Fibroblast of the aortic adventitia (primary cell): ENCODE data around the gene INAFM2. TPM values are rescaled to one million over a fixed set of nuclear protein-coding genes. Genes with fewer than 3 reads are reported as not detected.

Source experiments
- DNase-seq: peaks from one replicate; pipeline ENCODE4 v3.0.0-alpha.2; 2010; ENCODE audit warnings: low read depth
- H3K4me3 ChIP-seq: 2 replicates; pipeline ENCODE4 v1.5.1; 2011; ENCODE audit warnings: low read depth, mild to moderate bottlenecking, control low read depth, low read length, moderate library complexity
- total RNA-seq: library from RNA; depleted of rRNA; stranded (reverse); fragments of >200 nt; gene quantifications from 2 replicates; pipeline ENCODE4 v1.2.3, GENCODE V29; 2012; ENCODE audit warnings: low replicate concordance
- TF ChIP-seq, protein P1 (sequence below): IDR thresholded peaks from 2 replicates; pipeline ENCODE4 v1.5.1; 2011; ENCODE audit warnings: mild to moderate bottlenecking, low read length, control low read depth, inconsistent platforms; ENCODE audit not compliant: insufficient read depth

Gene INAFM2
- total RNA-seq, 1 donor = 8.9 TPM

DNA sequence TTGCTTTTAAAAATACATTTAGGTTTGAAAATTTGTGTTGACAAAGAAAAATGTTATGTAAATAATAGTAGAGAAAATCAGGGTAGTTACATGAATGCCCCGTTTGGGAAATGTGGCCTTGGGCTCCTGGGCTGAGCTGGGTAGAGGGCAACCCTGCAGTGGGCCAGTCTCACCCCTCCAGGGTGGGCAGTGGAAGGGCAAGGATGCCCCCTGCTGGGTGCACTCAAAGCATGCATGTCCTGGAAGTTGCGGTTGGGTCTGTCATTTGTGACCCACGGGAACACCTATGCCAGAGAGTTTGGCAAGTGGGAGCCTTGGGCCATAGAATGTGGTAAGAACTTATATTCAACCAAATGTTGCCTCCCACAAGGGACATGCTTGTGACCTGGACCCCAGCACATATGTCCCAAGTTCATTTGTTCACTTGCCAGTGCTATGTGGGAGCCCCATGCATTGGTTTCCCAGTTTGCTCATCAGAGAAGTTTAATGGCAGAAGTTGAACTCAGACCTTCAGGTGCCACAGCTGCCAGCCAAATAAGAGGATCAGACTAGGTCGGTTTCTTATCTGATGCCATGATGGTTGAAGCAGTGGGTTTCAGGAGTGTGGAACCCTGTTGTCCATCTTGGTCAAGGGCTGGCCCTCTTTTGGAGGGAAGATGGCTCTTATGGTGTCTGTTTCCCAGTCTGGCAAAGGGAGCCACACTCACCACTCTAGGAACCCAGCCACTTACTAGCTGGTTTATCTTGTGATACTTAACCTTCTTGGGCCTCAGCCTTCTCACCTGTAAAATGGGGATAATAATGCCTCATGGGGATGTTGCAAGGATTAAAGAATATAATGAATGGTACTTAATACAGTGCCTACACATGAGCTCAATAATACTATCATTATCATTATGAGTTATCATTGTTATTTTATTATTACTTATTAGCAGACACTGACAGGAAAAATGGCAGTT is 13.2 kb upstream of the INAFM2 start:
- peak; percentile 44 for DNase-seq
- TF ChIP-seq, protein P1, sequence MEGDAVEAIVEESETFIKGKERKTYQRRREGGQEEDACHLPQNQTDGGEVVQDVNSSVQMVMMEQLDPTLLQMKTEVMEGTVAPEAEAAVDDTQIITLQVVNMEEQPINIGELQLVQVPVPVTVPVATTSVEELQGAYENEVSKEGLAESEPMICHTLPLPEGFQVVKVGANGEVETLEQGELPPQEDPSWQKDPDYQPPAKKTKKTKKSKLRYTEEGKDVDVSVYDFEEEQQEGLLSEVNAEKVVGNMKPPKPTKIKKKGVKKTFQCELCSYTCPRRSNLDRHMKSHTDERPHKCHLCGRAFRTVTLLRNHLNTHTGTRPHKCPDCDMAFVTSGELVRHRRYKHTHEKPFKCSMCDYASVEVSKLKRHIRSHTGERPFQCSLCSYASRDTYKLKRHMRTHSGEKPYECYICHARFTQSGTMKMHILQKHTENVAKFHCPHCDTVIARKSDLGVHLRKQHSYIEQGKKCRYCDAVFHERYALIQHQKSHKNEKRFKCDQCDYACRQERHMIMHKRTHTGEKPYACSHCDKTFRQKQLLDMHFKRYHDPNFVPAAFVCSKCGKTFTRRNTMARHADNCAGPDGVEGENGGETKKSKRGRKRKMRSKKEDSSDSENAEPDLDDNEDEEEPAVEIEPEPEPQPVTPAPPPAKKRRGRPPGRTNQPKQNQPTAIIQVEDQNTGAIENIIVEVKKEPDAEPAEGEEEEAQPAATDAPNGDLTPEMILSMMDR = peak; percentile 70
- H3K4me3 ChIP-seq = no peak overlapping the region

DNA sequence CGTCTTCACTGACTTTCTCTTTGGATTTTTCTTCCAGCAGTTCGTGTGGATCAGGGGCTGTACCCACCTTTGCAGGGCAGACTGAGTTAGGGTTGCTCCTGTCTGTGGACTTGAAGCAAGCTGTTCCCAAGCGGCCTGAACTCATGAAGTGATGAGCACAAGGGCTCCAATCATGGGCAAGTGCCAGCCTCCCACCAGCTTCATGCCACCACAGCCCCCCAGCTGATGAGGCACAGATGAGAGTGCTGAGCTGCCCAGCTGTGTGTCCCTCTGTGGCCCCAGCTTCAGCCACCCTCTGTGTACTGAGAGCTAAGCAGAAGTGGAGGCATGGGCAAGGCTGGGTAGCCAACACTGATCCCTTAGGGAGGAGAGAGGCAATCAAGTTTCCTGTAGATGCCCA is 12.5 kb upstream of the INAFM2 start:
- no peak for DNase-seq
- TF ChIP-seq, protein P1 = no peak
- H3K4me3 ChIP-seq = no peak overlapping the region

DNA sequence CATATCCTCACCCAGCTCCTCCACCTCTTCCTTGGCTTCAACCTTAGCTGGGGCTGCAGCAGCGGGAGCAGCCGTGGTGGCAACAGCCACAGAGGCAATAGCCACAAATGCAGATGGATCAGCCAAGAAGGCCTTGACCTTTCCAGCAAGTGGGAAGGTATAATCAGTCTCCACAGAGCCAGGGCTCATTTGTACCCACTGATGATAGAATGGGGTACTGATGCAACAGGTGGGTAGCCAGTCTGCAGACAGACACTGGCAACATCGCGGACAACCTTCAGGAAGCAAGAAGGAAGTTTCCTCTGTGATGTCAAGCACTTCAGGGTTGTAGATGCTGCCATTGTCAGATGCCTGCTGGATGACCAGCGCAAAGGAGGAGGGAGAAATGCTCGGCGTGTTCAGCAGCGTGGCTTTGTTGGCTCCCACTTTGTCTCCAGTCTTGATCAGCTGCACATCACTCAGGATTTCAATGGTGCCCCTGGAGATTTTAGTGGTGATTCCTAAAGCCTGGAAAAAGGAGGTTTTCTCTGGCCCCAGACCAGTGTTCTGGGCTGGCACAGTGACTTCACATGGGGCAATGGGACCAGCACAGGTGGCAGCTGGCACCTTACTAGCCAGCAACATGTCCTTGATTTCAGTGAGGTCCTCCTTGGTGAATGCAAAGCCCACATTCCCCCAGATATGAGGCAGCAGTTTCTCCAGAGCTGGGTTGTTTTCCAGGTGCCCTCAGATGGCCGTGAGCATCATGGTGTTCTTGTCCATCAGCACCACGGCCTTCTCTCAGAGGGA is 10.9 kb upstream of the INAFM2 start:
- no peak for DNase-seq
- no peak overlapping the region for H3K4me3 ChIP-seq
- TF ChIP-seq, protein P1 = no peak

DNA sequence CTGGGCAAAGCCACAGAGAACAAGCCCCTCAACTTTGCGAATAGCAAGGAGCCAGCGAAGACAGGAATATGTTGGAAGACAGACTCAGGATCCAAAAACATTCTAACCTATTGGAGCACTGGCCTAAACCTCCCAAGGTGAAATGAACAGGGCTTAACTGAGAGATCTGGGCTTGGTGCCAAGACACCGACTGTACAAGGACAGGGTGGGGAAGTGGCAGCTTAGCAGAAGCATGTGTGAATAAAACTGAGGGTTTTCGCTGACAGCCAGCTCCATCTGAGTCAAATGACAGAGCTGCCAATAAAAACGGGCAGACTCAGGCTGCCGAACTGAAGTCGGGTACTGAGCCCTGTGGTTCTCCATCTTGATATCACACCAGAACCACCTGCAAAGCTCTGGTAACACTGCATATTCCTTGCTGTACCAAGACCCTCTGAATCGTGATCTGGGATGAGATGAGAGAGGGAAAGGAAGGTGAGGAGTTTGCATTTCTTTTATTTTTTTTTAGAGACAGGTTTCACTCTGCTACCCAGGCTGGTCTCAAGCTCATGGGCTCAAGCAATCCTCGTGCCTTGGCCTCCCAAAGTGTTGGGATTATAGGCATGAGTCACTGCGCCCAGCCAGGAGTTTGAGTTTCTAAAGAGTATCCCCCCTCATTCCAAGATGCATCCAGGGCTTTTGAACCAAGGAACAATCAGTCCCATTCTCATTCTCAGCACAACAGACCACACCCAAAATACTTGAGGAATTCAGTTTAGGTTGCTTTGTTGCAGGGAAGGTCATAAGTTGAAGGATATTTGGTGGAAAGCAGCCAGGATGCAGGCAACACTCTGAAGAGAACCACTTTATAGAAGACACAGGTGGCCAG is 9.7 kb upstream of the INAFM2 start:
- no peak overlapping the region for H3K4me3 ChIP-seq
- TF ChIP-seq, protein P1 = no peak
- no peak for DNase-seq

DNA sequence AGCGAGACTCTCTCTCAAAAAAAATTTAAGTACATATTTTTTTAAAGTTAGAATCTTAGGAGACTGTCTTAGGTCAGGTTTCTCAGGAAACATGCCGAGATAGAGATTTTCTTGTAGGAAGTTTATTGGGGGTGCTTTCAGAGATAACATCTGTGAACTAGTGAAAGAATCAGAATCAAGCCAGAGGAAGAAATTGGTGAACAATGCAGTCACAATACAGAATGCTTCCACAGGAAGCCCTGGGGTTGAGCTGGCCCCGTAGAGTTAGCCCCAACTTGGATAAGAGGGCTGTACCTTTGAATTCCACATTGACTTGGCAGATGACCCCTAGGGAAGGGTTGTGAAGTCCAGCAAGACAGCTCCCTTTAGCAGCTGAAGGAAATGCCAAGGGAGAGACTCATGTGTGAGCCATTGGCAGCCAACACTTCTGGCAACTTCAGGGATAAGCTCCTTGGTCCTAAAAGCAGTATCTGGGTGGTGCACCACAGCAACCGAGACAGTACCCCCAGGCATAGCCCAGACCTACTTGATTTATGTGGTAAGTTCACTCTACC is 8.7 kb upstream of the INAFM2 start:
- DNase-seq = peak; percentile 80
- no peak overlapping the region for H3K4me3 ChIP-seq
- TF ChIP-seq, protein P1 = no peak

DNA sequence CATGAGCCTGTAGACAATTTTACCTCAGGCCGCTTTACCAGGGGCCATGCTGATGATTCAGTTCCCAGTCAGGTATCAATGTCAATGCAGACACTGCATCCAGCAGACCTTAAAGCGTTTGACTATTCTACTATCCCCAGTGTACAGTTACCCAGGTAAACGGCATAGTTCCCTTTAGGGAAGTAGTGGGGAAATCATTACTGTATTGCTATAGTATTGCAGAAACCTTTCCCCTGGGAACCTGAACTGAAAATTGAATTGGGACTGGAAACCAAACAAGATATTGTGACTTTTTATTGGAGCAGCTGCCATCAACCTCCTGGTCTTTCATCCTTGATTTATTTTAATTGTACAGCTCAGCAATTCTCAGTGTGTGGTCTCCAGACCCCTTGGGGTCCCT is 6.6 kb upstream of the INAFM2 start:
- no peak for DNase-seq
- H3K4me3 ChIP-seq = no peak overlapping the region
- TF ChIP-seq, protein P1 = no peak
